HCT116 (cell line): ENCODE results near the gene ADPRHL1. TPM values are rescaled to one million over a fixed set of nuclear protein-coding genes. Genes with fewer than 3 reads are reported as not detected.

Source experiments
- ATAC-seq: fragments of 200-7000 bp; cut with Tn5 transposase; 2 replicates; pipeline ENCODE4 v1.9.1; 2020; ENCODE audit warnings: mild to moderate bottlenecking, moderate library complexity
- BruUV-seq: library from RNA; stranded (reverse); fragments of 400-500 nt; replicated peaks from 2 replicates; lab custom pipeline; 2021; lab: Mats Ljungman, UMichigan
- CTCF ChIA-PET: fragments of 300-600 bp; sonication (Branson Sonifier 250); formaldehyde crosslinking; loops from one replicate; lab custom pipeline; 2021; ENCODE audit warnings: antibody characterized with exemption; lab: Charles Lee
- POLR2A ChIA-PET: fragments of 300-600, 350-600 bp; sonication (Branson Sonifier 250); formaldehyde crosslinking; loops from one replicate; lab custom pipeline; 2021; ENCODE audit warnings: antibody characterized with exemption; lab: Charles Lee
- RAD21 ChIA-PET, 2 experiments: fragments of 300-600 bp; sonication (Branson Sonifier 250); formaldehyde crosslinking; loops; one replicate each; lab custom pipeline; 2023; ENCODE audit warnings: low total read pairs in 2 of 2; ENCODE audit not compliant: uncharacterized antibody in 2 of 2, unreplicated experiment in 2 of 2, low non-redundant PET in 1 of 2; lab: Charles Lee
- DNase-seq: peaks from one replicate; pipeline ENCODE4 v3.0.0-alpha.2; 2010; ENCODE audit warnings: low read depth, low spot score
- H2AFZ ChIP-seq: fragments of 200-600 bp; shearing (Covaris generic), sonication (generic); 2 replicates; pipeline ENCODE4 v1.6.1; 2017; ENCODE audit warnings: low read depth, mixed run types, mixed read lengths, antibody characterized with exemption, low read length; ENCODE audit not compliant: poor library complexity, severe bottlenecking
- H3K27ac ChIP-seq: 2 replicates; pipeline ENCODE4 v1.5.1; 2012; ENCODE audit warnings: low read depth, low read length
- H3K27me3 ChIP-seq: fragments of 200-600 bp; sonication (generic); 2 replicates; pipeline ENCODE4 v1.6.1; 2016; ENCODE audit warnings: mixed run types, low read length, mixed read lengths; ENCODE audit not compliant: insufficient read depth
- H3K36me3 ChIP-seq, 2 experiments: fragments of 200-500 bp in 1 of 2; fragments of 200-600 bp in 1 of 2; sonication (Bioruptor generic) in 1 of 2; sonication (generic) in 1 of 2; 2 replicates each; pipeline versions ENCODE4 v1.5.1 to v1.6.1; 2014 to 2016; ENCODE audit warnings: low read length in 2 of 2, inconsistent platforms in 1 of 2, mixed read lengths in 1 of 2, mixed run types in 1 of 2; ENCODE audit not compliant: insufficient read depth in 2 of 2, control insufficient read depth in 1 of 2
- H3K4me1 ChIP-seq, 2 experiments: fragments of 200-600 bp in 1 of 2; sonication (generic) in 1 of 2; 2 replicates each; pipeline versions ENCODE4 v1.5.1 to v1.6.1; 2012 to 2017; ENCODE audit warnings: low read length in 2 of 2, inconsistent platforms in 1 of 2, mild to moderate bottlenecking in 1 of 2, mixed read lengths in 1 of 2, mixed run types in 1 of 2, moderate library complexity in 1 of 2; ENCODE audit not compliant: insufficient read depth in 2 of 2, control insufficient read depth in 1 of 2
- H3K4me2 ChIP-seq: fragments of 200-600 bp; sonication (generic); 2 replicates; pipeline ENCODE4 v1.6.1; 2017; ENCODE audit warnings: mixed run types, low read length, mixed read lengths
- H3K4me3 ChIP-seq, 2 experiments: fragments of 200-600 bp in 1 of 2; sonication (generic) in 1 of 2; replicated peaks in 1 of 2; 2 replicates each; pipeline ENCODE4 v1.5.1; 2011 to 2016; ENCODE audit warnings: low read length in 2 of 2, control low read depth in 1 of 2, low read depth in 1 of 2, mild to moderate bottlenecking in 1 of 2, mixed read lengths in 1 of 2, mixed run types in 1 of 2
- H3K79me2 ChIP-seq: fragments of 200-600 bp; sonication (generic); 2 replicates; pipeline ENCODE4 v1.6.1; 2017; ENCODE audit warnings: mild to moderate bottlenecking, mixed run types, low read length, moderate library complexity, mixed read lengths; ENCODE audit not compliant: insufficient read depth
- H3K9ac ChIP-seq: fragments of 200-600 bp; sonication (generic); 2 replicates; pipeline ENCODE4 v1.6.1; 2016; ENCODE audit warnings: low read length, mixed read lengths
- H3K9me2 ChIP-seq: fragments of 200-600 bp; sonication (generic), shearing (Covaris generic); 2 replicates; pipeline ENCODE4 v1.6.1; 2017; ENCODE audit warnings: mixed run types, mild to moderate bottlenecking, moderate library complexity; ENCODE audit not compliant: insufficient read depth
- H3K9me3 ChIP-seq, 2 experiments: fragments of 200-500 bp in 1 of 2; fragments of 200-600 bp in 1 of 2; sonication (Bioruptor generic) in 1 of 2; sonication (generic) in 1 of 2; 2 replicates each; pipeline ENCODE4 v1.6.1; 2014 to 2017; ENCODE audit warnings: low read length in 2 of 2, mixed read lengths in 2 of 2, inconsistent platforms in 1 of 2, low read depth in 1 of 2, mild to moderate bottlenecking in 1 of 2, mixed run types in 1 of 2, moderate library complexity in 1 of 2; ENCODE audit not compliant: control insufficient read depth in 1 of 2, insufficient read depth in 1 of 2
- H4K20me1 ChIP-seq: fragments of 200-600 bp; sonication (generic), shearing (Covaris generic); 2 replicates; pipeline ENCODE4 v1.6.1; 2017; ENCODE audit warnings: mixed run types, mild to moderate bottlenecking, moderate library complexity; ENCODE audit not compliant: insufficient read depth
- ATF3 ChIP-seq: IDR thresholded peaks from 2 replicates; pipeline ENCODE4 v1.6.1; 2012
- CBX3 ChIP-seq: IDR thresholded peaks from 2 replicates; pipeline ENCODE4 v1.6.1; 2012; ENCODE audit warnings: low read depth
- CEBPB ChIP-seq: IDR thresholded peaks from 2 replicates; pipeline ENCODE4 v1.6.1; 2012; ENCODE audit warnings: low read depth
- CTCF ChIP-seq, 3 experiments: fragments of 200-600 bp in 1 of 3; sonication (generic) in 1 of 3; IDR thresholded peaks in 2 of 3; conservative IDR thresholded peaks in 1 of 3; 2 replicates each; pipeline ENCODE4 v1.5.1; 2012 to 2017; ENCODE audit warnings: low read depth in 2 of 3, low read length in 2 of 3, antibody characterized with exemption in 1 of 3, borderline replicate concordance in 1 of 3, control low read depth in 1 of 3, mild to moderate bottlenecking in 1 of 3, mixed read lengths in 1 of 3, mixed run types in 1 of 3, moderate library complexity in 1 of 3; ENCODE audit not compliant: insufficient read depth in 1 of 3
- EGR1 ChIP-seq: IDR thresholded peaks from 2 replicates; pipeline ENCODE4 v1.6.1; 2012; ENCODE audit warnings: low read depth
- ELF1 ChIP-seq: IDR thresholded peaks from 2 replicates; pipeline ENCODE4 v1.6.1; 2012; ENCODE audit warnings: low read depth, borderline replicate concordance
- EZH2phosphoT487 ChIP-seq: fragments of 200-600 bp; IDR thresholded peaks from 2 replicates; pipeline ENCODE4 v1.6.1; 2018; ENCODE audit warnings: antibody characterized with exemption, borderline replicate concordance
- FOSL1 ChIP-seq: IDR thresholded peaks from 2 replicates; pipeline ENCODE4 v1.6.1; 2012; ENCODE audit warnings: low read depth
- JUND ChIP-seq: IDR thresholded peaks from 2 replicates; pipeline ENCODE4 v1.6.1; 2012
- POLR2A ChIP-seq: IDR thresholded peaks from 2 replicates; pipeline ENCODE4 v1.7.0; 2011; ENCODE audit warnings: borderline replicate concordance; ENCODE audit not compliant: insufficient read depth, insufficient read length; ENCODE audit errors: extremely low read depth
- POLR2AphosphoS5 ChIP-seq: IDR thresholded peaks from 2 replicates; pipeline ENCODE4 v1.6.1; 2011; ENCODE audit warnings: mild to moderate bottlenecking, low read depth, low read length, moderate library complexity
- SP1 ChIP-seq: IDR thresholded peaks from 2 replicates; pipeline ENCODE4 v1.6.1; 2012; ENCODE audit warnings: low read depth
- YY1 ChIP-seq: IDR thresholded peaks from 2 replicates; pipeline ENCODE4 v1.6.1; 2011; ENCODE audit warnings: low read length, low read depth, moderate library complexity, mild to moderate bottlenecking; ENCODE audit not compliant: insufficient replicate concordance; ENCODE audit errors: extremely low read depth
- ZFX ChIP-seq: fragments of 450-650 bp; IDR thresholded peaks from 2 replicates; pipeline ENCODE4 v1.6.1; 2017
- ZNF274 ChIP-seq: fragments of 200-500 bp; sonication (Bioruptor generic); IDR thresholded peaks from 2 replicates; pipeline ENCODE4 v1.6.1; 2014; ENCODE audit warnings: mild to moderate bottlenecking, low read depth, low read length, inconsistent platforms
- intact Hi-C: fragments of 100-400 bp; cut with micrococcal nuclease; formaldehyde crosslinking; loops from 2 replicates; pipeline ENCODE4 v1.10.0; 2022
- total RNA-seq: library from RNA; stranded (reverse); gene quantifications from one replicate; pipeline ENCODE4 v1.2.1, GENCODE V29; 2021; ENCODE audit not compliant: unreplicated experiment

Gene ADPRHL1
- total RNA-seq, 1 experiment from 2014 or later, result 12.6 TPM

- H3K27ac ChIP-seq, result no peak overlapping the region
- H3K9me3 ChIP-seq, result no peaks in the 10 kb centered on the region; a peak in 1 of 4 replicates
- ChIA-PET RAD21 (no interaction called here), POLR2A (no interaction called here), CTCF (no interaction called here)
- no peaks in the 10 kb centered on the region for H3K4me1 ChIP-seq
- no peaks in the 10 kb centered on the region for H3K79me2 ChIP-seq
- TF ChIP-seq JUND (no peak), POLR2A (no peak), EGR1 (no peak), CEBPB (no peak), CBX3 (no peak), POLR2AphosphoS5 (no peak), FOSL1 (no peak), ATF3 (no peak), ZNF274 (no peak), ELF1 (no peak)
- TF ChIP-seq, all 23 proteins: peak for 0
- no peak overlapping the region for H2AFZ ChIP-seq
- no peak overlapping the region for H3K9ac ChIP-seq
- no peak overlapping the region for H3K4me2 ChIP-seq
- peaks cover 7 to 9% of the 10 kb centered on the region in 2 experiments; a peak in 3 of 4 replicates for H3K36me3 ChIP-seq
- no peaks in the 10 kb centered on the region for H4K20me1 ChIP-seq
- intact Hi-C loops, result no loop called here
- DNase-seq, result no peak
- no peak overlapping the region for H3K4me3 ChIP-seq
- H3K9me2 ChIP-seq, result no peaks in the 10 kb centered on the region
- no peak for ATAC-seq
- BruUV-seq, result no TSS peak
- no peaks in the 10 kb centered on the region for H3K27me3 ChIP-seq
These were observed 101.7 kb downstream of the ADPRHL1 start for GRCh38 chr13:113351514-113352026.

GRCh38 chr13:113350938-113351335, 102.4 kb downstream of the ADPRHL1 start:
- H3K9me3 ChIP-seq, result no peaks in the 10 kb centered on the region; a peak in 1 of 4 replicates
- H2AFZ ChIP-seq, result no peak overlapping the region
- no peaks in the 10 kb centered on the region for H3K27me3 ChIP-seq
- POLR2A ChIA-PET, result no interaction called here
- peaks cover 7 to 9% of the 10 kb centered on the region in 2 experiments; a peak in 3 of 4 replicates for H3K36me3 ChIP-seq
- no peak overlapping the region for H3K9ac ChIP-seq
- CTCF ChIA-PET, result no interaction called here
- DNase-seq (no peak), ATAC-seq (no peak)
- no peaks in the 10 kb centered on the region for H3K79me2 ChIP-seq
- RAD21 ChIA-PET, result no interaction called here
- no peak overlapping the region for H3K4me3 ChIP-seq
- intact Hi-C loops, result no loop called here
- H3K4me1 ChIP-seq, result no peaks in the 10 kb centered on the region
- no peaks in the 10 kb centered on the region for H4K20me1 ChIP-seq
- BruUV-seq, result no TSS peak
- no peak overlapping the region for H3K27ac ChIP-seq
- no peak overlapping the region for H3K4me2 ChIP-seq
- no peaks in the 10 kb centered on the region for H3K9me2 ChIP-seq
- no peak for TF ChIP-seq JUND
- no peak for TF ChIP-seq SP1
- TF ChIP-seq ZFX, result no peak
- no peak for TF ChIP-seq YY1
- TF ChIP-seq POLR2A, result no peak
- no peak for TF ChIP-seq CTCF (IDR thresholded peaks at IDR 0.05 in 2 of 3, conservative IDR thresholded peaks at IDR 0.05 in 1 of 3; ENCODE audit: borderline replicate concordance in 1 of 3, insufficient read depth in 1 of 3, low read depth in 2 of 3, low read length in 2 of 3)
- no peak for TF ChIP-seq CBX3
- no peak for TF ChIP-seq EZH2phosphoT487
- no peak for TF ChIP-seq POLR2AphosphoS5
- TF ChIP-seq CEBPB, result no peak
- TF ChIP-seq, all 23 proteins: peak for 0
